Medulla oblongata (tissue), 1 donor: ENCODE data around the gene GRIK5.
A peak's percentile ranks its signal among the peaks of the same experiment; 100 is the strongest.
"Not testable (repeated sequence)": the region's sequence is repeated elsewhere in the genome, so short reads cannot be mapped to it uniquely, and the experiment has no call there.

ENCODE experiments used
- DNase-seq: peaks from one replicate; pipeline ENCODE4 v3.0.0-alpha.2; 2015; ENCODE audit errors: extremely low spot score

GRIK5 gene

DNA sequence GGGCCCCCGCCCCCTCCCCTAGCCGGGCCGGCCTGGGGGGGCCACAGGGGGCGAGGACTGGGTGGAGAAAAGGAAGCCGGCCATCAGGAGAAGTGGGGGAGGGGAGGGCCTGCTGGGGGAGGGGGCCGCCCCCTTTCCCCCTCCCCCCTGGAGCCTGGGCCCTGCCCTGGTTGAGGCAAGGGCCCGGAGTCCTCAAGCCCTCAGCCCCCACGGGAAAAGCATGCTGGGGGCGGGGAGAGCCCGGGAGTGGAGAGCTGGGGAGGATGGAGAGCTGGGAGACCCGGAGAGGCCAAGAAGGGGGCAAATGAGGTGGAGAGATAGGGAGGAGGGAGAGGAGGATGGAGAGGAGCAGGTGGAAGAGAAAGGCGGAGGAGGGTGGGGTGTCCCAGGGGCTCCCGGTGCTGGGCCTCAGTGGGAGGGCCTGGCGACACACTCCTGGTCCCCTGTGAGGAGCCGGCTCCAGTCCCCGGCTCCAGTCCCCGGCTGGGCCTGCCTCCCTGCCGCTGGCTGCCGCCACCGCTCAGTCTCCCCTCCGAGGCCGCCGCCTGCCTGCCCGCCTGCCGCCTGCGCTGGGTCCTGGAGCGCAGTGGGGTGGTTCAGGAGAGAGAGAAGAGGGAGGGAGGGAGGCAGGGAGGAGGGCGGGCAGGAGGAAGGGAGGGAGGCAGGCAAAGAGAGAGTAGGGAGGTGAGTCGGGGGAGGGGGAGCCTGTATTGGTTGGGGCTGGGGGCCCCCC, at the start of gene GRIK5:
GRIK5 (minus strand) TSS at position 588 of the 733 bp plus-strand sequence. CDS start 4,436 bp downstream, outside the sequence.
- DNase-seq, result no peak

DNA sequence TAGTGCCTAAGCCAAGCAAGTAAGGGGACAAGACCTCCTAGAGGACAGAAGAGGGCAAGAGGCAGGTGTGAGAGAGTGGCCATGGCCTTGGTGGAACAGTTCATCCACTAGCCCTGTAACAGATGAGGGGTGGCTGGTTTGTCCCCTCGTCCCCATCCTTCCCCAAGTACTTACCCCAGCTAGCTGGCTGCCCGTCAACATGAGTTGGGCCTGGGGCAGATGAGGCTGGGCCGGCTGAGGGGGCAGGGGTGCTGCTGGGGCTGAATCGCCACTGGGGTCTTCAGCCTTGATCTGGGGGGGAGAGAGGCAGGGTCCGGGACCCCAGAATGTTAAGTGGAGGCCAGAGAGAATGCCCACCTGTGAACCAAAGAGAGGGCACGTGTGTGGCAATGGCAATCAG, 47.1 kb upstream of the GRIK5 start:
- no peak for DNase-seq

GRCh38 chr19:42116308-42117075, 46.5 kb upstream of the GRIK5 start:
- no peak for DNase-seq

GRCh38 chr19:42115705-42116104, 45.7 kb upstream of the GRIK5 start:
- DNase-seq, result no peak

- DNase-seq, result no peak
These were observed 45.2 kb upstream of the GRIK5 start for GRCh38 chr19:42115219-42115618.

DNA sequence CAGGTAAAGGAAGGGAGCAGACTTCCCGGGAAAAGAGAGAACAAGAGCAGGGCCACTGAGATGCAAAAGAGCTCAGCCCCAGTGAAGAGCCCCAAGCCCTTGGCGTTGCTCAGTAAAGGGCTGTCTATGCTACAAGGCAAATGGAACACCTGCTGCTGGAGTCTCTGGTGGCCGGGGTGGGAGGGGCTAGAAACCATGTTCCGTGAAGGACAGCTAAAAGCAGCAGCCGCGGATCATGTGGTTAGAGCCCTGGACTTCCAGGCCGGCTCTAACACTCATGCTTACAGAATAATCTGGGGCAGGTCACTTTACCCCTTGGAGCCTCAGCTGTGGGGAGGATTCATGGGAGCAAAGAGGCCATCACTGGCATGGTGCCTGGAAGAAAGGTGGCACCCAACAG, 44.4 kb upstream of the GRIK5 start:
- no peak for DNase-seq

DNA sequence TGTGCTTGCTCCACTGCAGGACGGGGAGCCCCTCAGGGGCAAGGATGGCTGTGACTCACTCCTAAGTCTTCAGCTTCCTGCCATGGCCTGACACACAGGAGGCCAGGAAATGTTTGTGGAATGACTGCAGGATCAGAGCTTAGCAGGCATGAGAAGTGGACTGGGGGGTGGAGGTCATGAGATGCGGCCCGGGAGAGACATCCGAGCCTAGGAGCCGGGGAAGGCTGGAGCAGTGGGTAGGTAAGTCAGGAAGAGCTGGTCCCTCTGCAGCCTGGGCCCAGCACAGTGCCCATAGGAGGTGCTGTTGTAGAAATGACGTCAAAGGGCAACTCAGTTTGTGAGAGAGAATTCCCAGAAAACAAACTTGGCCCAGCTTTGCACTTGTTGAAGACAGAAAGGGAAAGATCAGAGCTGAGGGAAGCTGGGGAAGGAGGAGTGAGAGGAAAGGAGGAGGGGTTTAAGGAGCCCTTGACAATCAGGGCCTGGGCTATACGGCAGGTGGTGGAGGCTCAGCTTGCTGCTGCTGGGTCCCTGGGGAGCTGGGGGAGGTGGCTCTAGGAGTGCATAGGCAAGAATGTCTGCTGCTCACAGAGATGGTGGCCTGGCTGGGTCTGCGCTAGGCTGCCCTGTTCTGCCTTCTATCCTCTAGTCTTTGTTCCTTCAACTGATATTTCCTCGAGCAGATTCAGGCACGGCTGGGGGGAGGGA, 43.8 kb upstream of the GRIK5 start:
- no peak for DNase-seq

DNA sequence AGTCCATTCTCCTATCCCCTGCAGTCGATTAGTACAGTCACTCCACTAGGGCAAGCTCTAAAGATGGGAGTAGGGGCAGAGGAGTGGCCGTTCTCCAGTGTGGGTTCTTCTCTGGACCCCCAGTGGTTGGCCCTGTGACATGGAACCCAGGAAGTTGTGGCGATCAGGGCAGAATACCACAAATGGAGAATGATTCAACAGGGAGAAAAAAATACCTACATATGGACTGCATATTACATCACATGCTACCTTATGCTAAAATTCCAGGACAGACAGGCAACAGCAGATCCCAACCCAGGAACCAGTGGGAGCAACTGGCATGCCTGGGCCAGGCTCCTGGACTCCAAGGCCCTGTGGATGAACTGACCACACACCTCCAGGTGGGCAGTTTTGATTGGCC, 41.8 kb upstream of the GRIK5 start:
- no peak for DNase-seq

GRCh38 chr19:42111384-42111783, 41.4 kb upstream of the GRIK5 start:
- DNase-seq, result no peak

- no peak for DNase-seq
These were observed 40.7 kb upstream of the GRIK5 start for GRCh38 chr19:42110658-42111057.

GRCh38 chr19:42109896-42110295, 39.9 kb upstream of the GRIK5 start:
- no peak for DNase-seq

DNA sequence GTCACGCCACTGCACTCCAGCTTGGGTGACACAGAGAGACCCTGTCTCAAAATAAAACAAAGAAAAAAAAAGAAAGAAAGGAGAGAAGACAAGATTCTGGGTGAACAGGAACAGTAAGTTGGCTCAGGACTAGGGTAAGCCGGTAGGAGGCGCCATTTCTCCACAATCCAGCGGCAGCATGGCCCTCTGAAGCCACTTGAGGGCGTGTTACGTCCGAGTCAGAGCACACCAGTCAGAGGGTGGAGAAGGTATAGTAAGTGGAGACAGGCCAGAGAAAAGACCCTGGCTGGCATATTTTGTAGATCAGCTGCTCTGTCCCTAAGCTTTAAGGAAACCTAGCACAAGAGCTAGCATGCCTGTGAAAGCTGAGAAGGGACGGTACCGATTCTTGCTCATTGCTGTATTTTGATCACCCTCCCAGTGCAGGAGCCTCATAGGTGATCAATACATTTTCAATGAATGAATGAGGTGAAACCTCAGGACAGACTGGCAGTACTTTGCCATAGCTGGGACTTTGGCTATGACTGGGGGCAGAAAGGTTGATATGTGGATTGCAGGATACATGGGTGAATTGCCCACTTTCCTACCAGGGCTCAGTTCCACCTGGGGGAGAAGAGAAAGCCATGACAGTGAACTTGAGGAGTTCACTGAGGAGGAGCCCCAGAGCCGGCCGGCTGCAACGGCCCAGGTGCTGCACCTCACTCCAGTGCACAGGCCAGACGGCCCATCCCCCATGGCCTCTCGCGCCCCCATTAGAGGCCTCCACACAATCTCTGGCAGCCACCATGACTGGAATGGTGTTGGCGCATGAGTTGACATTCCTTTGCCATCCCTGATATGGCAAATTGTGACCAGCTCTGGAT, 38.8 kb upstream of the GRIK5 start:
- peak; percentile 80 for DNase-seq

DNA sequence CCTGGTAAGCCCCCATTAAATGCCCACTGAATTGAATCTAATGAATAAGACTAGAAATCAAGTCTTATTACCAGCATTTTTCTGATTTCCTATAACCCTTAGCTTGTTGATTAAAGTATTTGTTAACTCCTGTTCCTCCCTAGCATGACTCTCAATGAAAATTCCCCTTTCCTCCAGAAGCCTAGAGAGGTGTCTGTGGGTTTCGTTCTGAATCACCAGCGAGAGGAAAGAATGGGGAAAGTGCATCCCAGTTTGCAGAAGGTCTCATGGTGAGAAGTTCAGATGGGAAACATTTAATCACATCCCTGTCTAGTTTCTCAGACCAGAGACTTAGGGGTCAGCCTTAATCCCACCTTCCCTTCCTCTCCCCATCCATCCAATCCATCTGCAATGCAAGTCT, 35.4 kb upstream of the GRIK5 start:
- DNase-seq, result no peak

GRCh38 chr19:42102877-42103276, 32.9 kb upstream of the GRIK5 start:
- DNase-seq, result no peak

DNA sequence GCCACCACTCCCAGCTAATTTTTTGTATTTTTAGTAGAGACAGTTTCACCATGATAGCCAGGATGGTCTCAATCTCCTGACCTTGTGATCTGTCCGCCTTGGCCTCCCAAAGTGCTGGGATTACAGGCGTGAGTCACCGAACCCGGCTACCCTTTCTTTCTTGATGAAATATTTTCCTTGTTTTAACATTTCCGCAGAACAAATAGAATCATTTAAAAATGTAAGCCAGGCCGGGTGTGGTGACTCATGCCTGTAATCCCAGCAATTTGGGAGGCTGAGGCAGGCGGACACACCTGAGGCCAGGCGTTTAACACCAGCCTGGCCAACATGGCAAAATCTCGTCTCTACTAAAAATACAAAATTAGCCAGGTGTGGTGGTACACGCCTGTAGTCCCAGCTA, 30.2 kb upstream of the GRIK5 start:
- not testable (repeated sequence) for DNase-seq

- DNase-seq, result no peak
These were observed 29.4 kb upstream of the GRIK5 start for GRCh38 chr19:42099336-42099925.

GRCh38 chr19:42098781-42099180, 28.8 kb upstream of the GRIK5 start:
- DNase-seq, result no peak

DNA sequence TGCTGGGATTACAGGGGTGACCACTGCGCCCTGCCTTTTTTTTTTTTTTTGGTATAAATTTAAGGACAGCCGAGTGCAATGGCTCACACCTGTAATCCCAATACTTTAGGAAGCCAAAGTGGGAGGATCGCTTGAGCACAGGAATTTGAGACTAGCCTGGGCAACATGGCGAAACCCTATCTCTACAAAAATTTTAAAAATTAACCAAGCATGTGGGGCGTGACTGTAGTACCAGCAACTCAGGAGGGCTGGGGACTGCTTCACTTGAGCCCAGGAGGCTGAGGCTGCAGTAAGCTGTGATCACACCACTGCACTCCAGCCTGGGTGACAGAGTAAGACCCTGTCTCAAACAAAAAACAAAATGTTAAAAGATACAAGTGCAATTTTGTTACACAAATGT, 27.5 kb upstream of the GRIK5 start:
- DNase-seq, result no peak

GRCh38 chr19:42096255-42096837, 26.3 kb upstream of the GRIK5 start:
- DNase-seq, result no peak

GRCh38 chr19:42095814-42096230, 25.8 kb upstream of the GRIK5 start:
- DNase-seq, result no peak
